ENCODE data around the gene TCAF1.

GRCh38 chr7:143885951-143886350 is 16.0 kb downstream of the TCAF1 start:
- TF ChIP-seq CTCF (IDR thresholded peaks at IDR 0.05) (no peak), POLR2A (IDR thresholded peaks at IDR 0.05) (no peak)

Measured in suprapubic skin (tissue), 3 donors.